K562 (cell line): ENCODE results near the gene APCDD1. TPM values are rescaled to one million over a fixed set of nuclear protein-coding genes. Genes with fewer than 3 reads are reported as not detected.
A peak's percentile ranks its signal among the peaks of the same experiment; 100 is the strongest.

ENCODE experiments used
- ATAC-seq: fragments of 200-7000 bp; cut with Tn5 transposase; 3 replicates; pipeline ENCODE4 v1.9.1; 2020; ENCODE audit warnings: moderate library complexity
- BruUV-seq: library from RNA; stranded (reverse); fragments of 400-500 nt; replicated peaks from 2 replicates; lab custom pipeline; 2021; lab: Mats Ljungman, UMichigan
- CTCF ChIA-PET: fragments of 300-600 bp; formaldehyde crosslinking; extraction: SDS; loops from one replicate; lab custom pipeline; 2021; ENCODE audit warnings: low intra/inter-chr PET ratio; lab: Yijun Ruan, JAX
- POLR2A ChIA-PET: fragments of 300-600, 350-650 bp; sonication (Branson Sonifier 250); formaldehyde crosslinking; extraction: SDS; loops from one replicate; lab custom pipeline; 2021; ENCODE audit warnings: antibody characterized with exemption, inconsistent platforms; lab: Yijun Ruan, JAX
- DNase-seq, 4 experiments: peaks; one replicate each; pipeline versions ENCODE4 v3.0.0 to v3.0.0-alpha.2; 2011 to 2018; ENCODE audit warnings: low spot score in 3 of 4, mixed read lengths in 3 of 4; ENCODE audit errors: extremely low read depth in 1 of 4
- FAIRE-seq: peaks from 2 replicates; lab custom pipeline; 2011; peaks lifted over from hg19 to GRCh38; lab: Jason Lieb, UNC
- H2AFZ ChIP-seq: 2 replicates; pipeline ENCODE4 v1.6.0; 2011; ENCODE audit warnings: low read depth, low read length, control low read depth, inconsistent platforms
- H3K27ac ChIP-seq: fragments of 200-600 bp; 3 replicates; pipeline ENCODE4 v1.8.0; 2011; ENCODE audit warnings: low read depth, mild to moderate bottlenecking, control low read depth, inconsistent platforms, low read length, moderate library complexity, mixed read lengths; ENCODE audit errors: extremely low read depth
- H3K27me3 ChIP-seq, 2 experiments: fragments of 300-600 bp in 1 of 2; 2 replicates in 1 of 2; 3 replicates in 1 of 2; pipeline versions ENCODE4 v1.6.0 to v1.8.0; 2011; ENCODE audit warnings: inconsistent platforms in 2 of 2, low read length in 2 of 2, mild to moderate bottlenecking in 1 of 2, mixed read lengths in 1 of 2, moderate library complexity in 1 of 2; ENCODE audit not compliant: control insufficient read depth in 2 of 2, insufficient read depth in 2 of 2
- H3K36me3 ChIP-seq: fragments of 300-600 bp; 3 replicates; pipeline ENCODE4 v1.8.0; 2011; ENCODE audit warnings: mild to moderate bottlenecking, low read length, inconsistent platforms; ENCODE audit not compliant: control insufficient read depth, insufficient read depth
- H3K4me1 ChIP-seq, 2 experiments: fragments of 200-600 bp in 1 of 2; replicated peaks in 1 of 2; 2 replicates in 1 of 2; 3 replicates in 1 of 2; pipeline versions ENCODE4 v1.5.1 to v1.8.0; 2011; ENCODE audit warnings: inconsistent platforms in 2 of 2, low read length in 2 of 2, mild to moderate bottlenecking in 1 of 2, mixed read lengths in 1 of 2, moderate library complexity in 1 of 2; ENCODE audit not compliant: control insufficient read depth in 2 of 2, insufficient read depth in 2 of 2
- H3K4me2 ChIP-seq: 2 replicates; pipeline ENCODE4 v1.6.1; 2011; ENCODE audit warnings: low read length, control low read depth, inconsistent platforms, mixed read lengths; ENCODE audit not compliant: insufficient read depth
- H3K4me3 ChIP-seq: fragments of 200-600 bp; sonication (generic), shearing (Covaris generic); 2 replicates; pipeline ENCODE4 v1.5.1; 2016; ENCODE audit warnings: control low read depth, inconsistent platforms
- H3K79me2 ChIP-seq: fragments of 200-600 bp; 3 replicates; pipeline ENCODE4 v1.8.0; 2011; ENCODE audit warnings: low read length, inconsistent platforms; ENCODE audit not compliant: control insufficient read depth, insufficient read depth
- H3K9ac ChIP-seq, 2 experiments: 2 replicates each; pipeline versions ENCODE4 v1.6.0 to v1.6.1; 2011; ENCODE audit warnings: low read depth in 2 of 2, low read length in 2 of 2, control low read depth in 1 of 2, inconsistent platforms in 1 of 2, mild to moderate bottlenecking in 1 of 2, mixed read lengths in 1 of 2; ENCODE audit not compliant: insufficient read depth in 1 of 2
- H3K9me1 ChIP-seq: one replicate; pipeline ENCODE4 v1.6.0; 2011; ENCODE audit warnings: inconsistent platforms, mild to moderate bottlenecking, low read length, moderate library complexity; ENCODE audit not compliant: control insufficient read depth, insufficient read depth
- H3K9me3 ChIP-seq: replicated peaks from 2 replicates; pipeline ENCODE4 v1.5.1; 2011; ENCODE audit warnings: low read depth, low read length, inconsistent platforms; ENCODE audit not compliant: control insufficient read depth, insufficient read depth
- H4K20me1 ChIP-seq: replicated peaks from 2 replicates; pipeline ENCODE4 v1.6.1; 2011; ENCODE audit warnings: low read length, inconsistent platforms, mixed read lengths; ENCODE audit not compliant: control insufficient read depth, insufficient read depth
- HDAC1 ChIP-seq, 2 experiments: fragments of 450-650 bp; IDR thresholded peaks; 2 replicates each; pipeline ENCODE4 v1.6.1; 2016 to 2017; ENCODE audit warnings: inconsistent platforms in 1 of 2, mild to moderate bottlenecking in 1 of 2, moderate library complexity in 1 of 2
- ILK ChIP-seq: fragments of 450-650 bp; IDR thresholded peaks from 2 replicates; pipeline ENCODE4 v1.6.1; 2016; ENCODE audit warnings: missing genetic modification characterization, low read depth, mild to moderate bottlenecking, missing compliant biosample characterization, moderate library complexity, borderline replicate concordance
- RCOR1 ChIP-seq, 2 experiments: IDR thresholded peaks; 2 replicates each; pipeline ENCODE4 v1.6.1; 2012; ENCODE audit warnings: low read depth in 2 of 2, low read length in 2 of 2, borderline replicate concordance in 1 of 2, improper control_type of control experiment in 1 of 2
- WGBS: fragments of 100-300 bp; shearing (Covaris generic); methylation state at CpG from one replicate; pipeline ENCODE4 v1.1.6; 2016; ENCODE audit warnings: low coverage, mixed read lengths; ENCODE audit not compliant: insufficient coverage; ENCODE audit errors: missing lambda C conversion rate; 5-methylcytosine and 5-hydroxymethylcytosine counted together
- in situ Hi-C: fragments of 300-500 bp; cut with MboI; formaldehyde crosslinking; loops from 4 replicates; pipeline ENCODE4 v1.15.0; 2018; ENCODE audit warnings: inconsistent platforms, mixed read lengths
- intact Hi-C: fragments of 100-400 bp; cut with micrococcal nuclease; formaldehyde crosslinking; loops from 2 replicates; pipeline ENCODE4 v1.14.2; 2022
- polyA plus RNA-seq, 8 experiments: library from polyadenylated mRNA; depleted of rRNA in 4 of 8; stranded (reverse) in 5 of 8; unstranded in 3 of 8; fragments of >200 nt; fragmentation: Nextera tagmentation in 2 of 8; fragmentation: Illumina TruSeq in 1 of 8; extraction: Ambion mirVana in 2 of 8; extraction: Trizol in 1 of 8; gene quantifications; 2 replicates each; pipeline versions ENCODE4 v1.2.1 to v1.2.3, GENCODE V29; 2011 to 2014; ENCODE audit warnings: inconsistent platforms in 1 of 8, missing spikeins in 1 of 8
- total RNA-seq, 7 experiments: library from RNA; depleted of rRNA in 6 of 7; stranded (reverse); fragments of >200 nt in 6 of 7; fragmentation: Illumina TruSeq in 2 of 7; extraction: Trizol in 2 of 7; gene quantifications; 2 replicates each; pipeline versions ENCODE4 v1.2.1 to v1.2.3, GENCODE V29; 2011 to 2021; ENCODE audit warnings: low replicate concordance in 1 of 7
- TF ChIP-seq, protein P1 (sequence below): sonication (generic); formaldehyde crosslinking; IDR thresholded peaks from 2 replicates; pipeline ENCODE4 v1.8.0; 2022; ENCODE audit warnings: mild to moderate bottlenecking, missing genetic modification reagents
- TF ChIP-seq, protein P2 (sequence below), 2 experiments: fragments of 450-650 bp; formaldehyde crosslinking in 1 of 2; IDR thresholded peaks; 2 replicates each; pipeline versions ENCODE4 v1.4.0 to v1.6.1; 2014 to 2020; ENCODE audit warnings: mild to moderate bottlenecking in 2 of 2, borderline replicate concordance in 1 of 2, low read depth in 1 of 2
- TF ChIP-seq, protein P3 (sequence below), 2 experiments: IDR thresholded peaks in 1 of 2; conservative IDR thresholded peaks in 1 of 2; 2 replicates each; pipeline ENCODE4 v1.6.1; 2016; ENCODE audit warnings: low read depth in 2 of 2, mild to moderate bottlenecking in 1 of 2, missing compliant biosample characterization in 1 of 2, missing genetic modification characterization in 1 of 2, moderate library complexity in 1 of 2

Gene APCDD1
- total and polyA plus RNA-seq, 9 of the 15 experiments (the other 6 are each of a cell fraction or from before 2014, with no cell fraction given), result 0.07 TPM; not detected in 8

DNA sequence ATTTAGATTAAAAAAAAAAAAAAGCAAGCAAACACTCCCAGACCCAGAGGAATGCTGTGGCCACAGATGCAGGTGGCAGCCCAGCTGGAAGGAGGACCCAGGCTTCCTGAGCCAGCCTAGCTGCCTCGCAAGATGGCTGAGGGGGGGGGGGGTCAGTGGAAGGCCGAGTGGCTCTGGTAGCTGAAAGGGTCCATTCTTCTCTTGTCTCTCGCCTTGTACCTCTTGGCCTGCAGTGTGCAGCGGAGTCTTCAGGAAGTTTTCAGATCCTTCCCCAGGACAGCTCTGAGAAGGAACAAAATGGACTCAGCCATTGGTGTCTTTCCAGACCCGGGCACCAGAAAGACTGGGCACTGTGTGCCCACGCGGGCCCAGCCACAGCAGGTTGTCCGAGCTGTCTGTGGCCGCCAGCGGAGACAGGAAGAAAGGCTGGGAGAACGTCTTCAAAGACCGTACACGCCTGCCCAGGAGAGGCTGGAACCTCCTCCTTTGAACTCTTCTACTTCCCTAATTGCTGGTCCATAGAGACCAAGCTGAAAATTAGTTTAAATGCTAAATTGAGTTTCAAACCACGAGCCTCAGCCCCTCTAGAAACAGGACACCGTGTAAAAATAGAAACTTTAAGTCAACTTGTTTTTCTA, 21.3 kb downstream of the APCDD1 start (continued):
- TF ChIP-seq, protein P1, sequence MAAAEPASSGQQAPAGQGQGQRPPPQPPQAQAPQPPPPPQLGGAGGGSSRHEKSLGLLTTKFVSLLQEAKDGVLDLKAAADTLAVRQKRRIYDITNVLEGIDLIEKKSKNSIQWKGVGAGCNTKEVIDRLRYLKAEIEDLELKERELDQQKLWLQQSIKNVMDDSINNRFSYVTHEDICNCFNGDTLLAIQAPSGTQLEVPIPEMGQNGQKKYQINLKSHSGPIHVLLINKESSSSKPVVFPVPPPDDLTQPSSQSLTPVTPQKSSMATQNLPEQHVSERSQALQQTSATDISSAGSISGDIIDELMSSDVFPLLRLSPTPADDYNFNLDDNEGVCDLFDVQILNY (CRISPR knock-in tag), result no peak
- no peak for TF ChIP-seq ILK

DNA sequence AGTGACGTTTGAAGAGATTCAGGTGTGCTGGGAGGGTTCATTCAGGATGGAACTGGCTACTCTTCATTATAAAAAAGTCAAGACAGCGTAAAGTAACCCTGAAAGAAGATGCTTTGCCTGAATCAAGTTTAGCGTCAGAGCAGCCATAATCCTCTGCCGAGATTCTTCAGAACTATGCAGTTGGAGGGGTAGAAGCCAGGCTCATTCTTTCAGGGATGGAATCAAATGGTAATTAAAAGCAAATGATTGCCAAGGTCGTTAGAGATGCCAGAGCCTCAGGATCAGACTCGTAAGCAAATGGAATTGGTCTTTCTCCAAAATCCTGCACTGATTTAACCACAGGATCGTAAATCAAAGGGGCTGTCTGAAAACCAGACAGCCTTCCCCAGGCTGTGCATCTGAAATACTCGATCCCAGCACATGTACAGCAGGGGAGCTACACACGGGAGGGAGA, 21.9 kb downstream of the APCDD1 start:
- CTCF ChIA-PET, result no interaction called here
- DNase-seq, result no peak
- Histone ChIP-seq H3K9me1 (no peaks in the 10 kb centered on the region), H3K4me1 (no peaks in the 10 kb centered on the region), H4K20me1 (no peaks in the 10 kb centered on the region; the same call in 1 of the 2 replicates), H3K79me2 (no peaks in the 10 kb centered on the region), H3K4me2 (no peak overlapping the region), H3K9me3 (no peaks in the 10 kb centered on the region), H3K4me3 (no peak overlapping the region), H3K27ac (no peak overlapping the region), H3K9ac (no peak overlapping the region), H3K27me3 (peaks cover 40 to 62% of the 10 kb centered on the region in 2 experiments), H3K36me3 (no peaks in the 10 kb centered on the region), H2AFZ (no peak overlapping the region)
- in situ Hi-C loops (no loop called here), intact Hi-C loops (no loop called here)
- POLR2A ChIA-PET, result no interaction called here
- BruUV-seq, result no TSS peak
- FAIRE-seq, result no peak
- ATAC-seq, result no peak
- WGBS, result 1% methylated on average over 9 of the region's 9 CpGs
- TF ChIP-seq, protein P2, sequence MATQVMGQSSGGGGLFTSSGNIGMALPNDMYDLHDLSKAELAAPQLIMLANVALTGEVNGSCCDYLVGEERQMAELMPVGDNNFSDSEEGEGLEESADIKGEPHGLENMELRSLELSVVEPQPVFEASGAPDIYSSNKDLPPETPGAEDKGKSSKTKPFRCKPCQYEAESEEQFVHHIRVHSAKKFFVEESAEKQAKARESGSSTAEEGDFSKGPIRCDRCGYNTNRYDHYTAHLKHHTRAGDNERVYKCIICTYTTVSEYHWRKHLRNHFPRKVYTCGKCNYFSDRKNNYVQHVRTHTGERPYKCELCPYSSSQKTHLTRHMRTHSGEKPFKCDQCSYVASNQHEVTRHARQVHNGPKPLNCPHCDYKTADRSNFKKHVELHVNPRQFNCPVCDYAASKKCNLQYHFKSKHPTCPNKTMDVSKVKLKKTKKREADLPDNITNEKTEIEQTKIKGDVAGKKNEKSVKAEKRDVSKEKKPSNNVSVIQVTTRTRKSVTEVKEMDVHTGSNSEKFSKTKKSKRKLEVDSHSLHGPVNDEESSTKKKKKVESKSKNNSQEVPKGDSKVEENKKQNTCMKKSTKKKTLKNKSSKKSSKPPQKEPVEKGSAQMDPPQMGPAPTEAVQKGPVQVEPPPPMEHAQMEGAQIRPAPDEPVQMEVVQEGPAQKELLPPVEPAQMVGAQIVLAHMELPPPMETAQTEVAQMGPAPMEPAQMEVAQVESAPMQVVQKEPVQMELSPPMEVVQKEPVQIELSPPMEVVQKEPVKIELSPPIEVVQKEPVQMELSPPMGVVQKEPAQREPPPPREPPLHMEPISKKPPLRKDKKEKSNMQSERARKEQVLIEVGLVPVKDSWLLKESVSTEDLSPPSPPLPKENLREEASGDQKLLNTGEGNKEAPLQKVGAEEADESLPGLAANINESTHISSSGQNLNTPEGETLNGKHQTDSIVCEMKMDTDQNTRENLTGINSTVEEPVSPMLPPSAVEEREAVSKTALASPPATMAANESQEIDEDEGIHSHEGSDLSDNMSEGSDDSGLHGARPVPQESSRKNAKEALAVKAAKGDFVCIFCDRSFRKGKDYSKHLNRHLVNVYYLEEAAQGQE (IDR thresholded peaks at IDR 0.05; ENCODE audit: borderline replicate concordance), result no peak
- TF ChIP-seq, protein P2 (CRISPR knock-in tag; IDR thresholded peaks at IDR 0.05; ENCODE audit: low read depth), result no peak
- TF ChIP-seq RCOR1 (IDR thresholded peaks at IDR 0.05; ENCODE audit: borderline replicate concordance in 1 of 2, low read depth in 2 of 2, low read length in 2 of 2) (0 out of 4 replicates have a peak, but pooled peaks of 1 of the 2 experiments have one; percentile 6), HDAC1 (IDR thresholded peaks at IDR 0.05) (peak in 1 of 2 experiments; percentile 29; a peak in 1 of 4 replicates)
- TF ChIP-seq, protein P3, sequence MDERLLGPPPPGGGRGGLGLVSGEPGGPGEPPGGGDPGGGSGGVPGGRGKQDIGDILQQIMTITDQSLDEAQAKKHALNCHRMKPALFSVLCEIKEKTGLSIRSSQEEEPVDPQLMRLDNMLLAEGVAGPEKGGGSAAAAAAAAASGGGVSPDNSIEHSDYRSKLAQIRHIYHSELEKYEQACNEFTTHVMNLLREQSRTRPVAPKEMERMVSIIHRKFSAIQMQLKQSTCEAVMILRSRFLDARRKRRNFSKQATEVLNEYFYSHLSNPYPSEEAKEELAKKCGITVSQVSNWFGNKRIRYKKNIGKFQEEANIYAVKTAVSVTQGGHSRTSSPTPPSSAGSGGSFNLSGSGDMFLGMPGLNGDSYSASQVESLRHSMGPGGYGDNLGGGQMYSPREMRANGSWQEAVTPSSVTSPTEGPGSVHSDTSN (CRISPR knock-in tag; IDR thresholded peaks at IDR 0.05; ENCODE audit: low read depth), result no peak
- TF ChIP-seq, protein P3 (tag; conservative IDR thresholded peaks at IDR 0.05; ENCODE audit: low read depth), result peak; percentile 51
